Neural progenitor cell (in vitro differentiated cells): ENCODE results near the gene PDZRN4.

ENCODE experiments used
- CTCF ChIP-seq: fragments of 200-600 bp; sonication (generic); IDR thresholded peaks from 2 replicates; pipeline ENCODE4 v1.5.1; 2017; ENCODE audit warnings: antibody characterized with exemption, mild to moderate bottlenecking
- EZH2 ChIP-seq: fragments of 200-600 bp; sonication (generic); IDR thresholded peaks from 2 replicates; pipeline ENCODE4 v1.6.1; 2017; ENCODE audit warnings: antibody characterized with exemption, mild to moderate bottlenecking, moderate library complexity
- EZH2phosphoT487 ChIP-seq: fragments of 200-600 bp; sonication (generic); IDR thresholded peaks from 2 replicates; pipeline ENCODE4 v1.6.1; 2017; ENCODE audit warnings: antibody characterized with exemption

- TF ChIP-seq EZH2 = no peak
- no peak for TF ChIP-seq CTCF
- TF ChIP-seq EZH2phosphoT487 = no peak
Measured at GRCh38 chr12:41465526-41465925, 277.4 kb downstream of the PDZRN4 start.
